Amygdala (tissue), 56 donors: ENCODE measurements around the gene FAM107B.
A peak's percentile ranks its signal among the peaks of the same experiment; 100 is the strongest.

Source experiments
- DNase-seq, 56 donors: peaks; one replicate each; lab custom pipeline; 2025; lab: John Stamatoyannopoulos, UW

Gene FAM107B

GRCh38 chr10:14478604-14479003 lies 296.1 kb downstream of the FAM107B start:
- DNase-seq, result peak in 52 of 56 donors; percentile 4 to 84 (median 52)

DNA sequence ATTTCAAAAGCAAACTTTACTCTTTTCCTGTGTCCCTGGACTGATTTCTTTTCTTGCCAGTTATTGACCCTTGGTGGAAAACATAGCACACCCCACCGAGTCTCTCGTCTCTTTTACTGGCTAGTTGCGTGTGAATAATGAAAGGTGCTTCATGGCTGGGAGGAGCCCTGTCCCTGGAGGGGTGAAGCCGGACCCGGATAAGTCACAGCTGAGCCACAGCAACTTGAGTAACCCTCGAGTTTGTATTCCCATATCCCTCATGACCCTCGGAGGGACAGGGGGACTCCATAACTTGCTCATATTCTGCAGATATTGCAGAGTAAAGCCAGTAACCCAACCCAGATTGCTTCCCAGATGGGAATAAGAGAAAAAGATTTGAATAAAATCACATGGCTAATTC lies 296.5 kb downstream of the FAM107B start:
- no peak for DNase-seq

DNA sequence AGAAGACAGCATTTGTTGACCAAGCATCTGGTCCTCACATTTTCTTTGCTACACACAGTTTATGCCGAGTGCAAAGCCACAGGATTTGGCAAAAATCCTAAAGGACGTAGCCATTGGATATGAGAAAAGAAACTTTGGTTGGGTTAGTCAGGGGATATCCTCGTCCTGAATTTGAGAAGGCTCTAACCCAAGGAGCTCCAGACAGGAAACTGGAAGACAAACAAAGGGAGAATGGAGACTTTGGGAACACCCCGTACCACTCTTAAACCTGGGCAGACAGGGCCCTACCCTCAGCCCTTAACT lies 297.3 kb downstream of the FAM107B start:
- no peak for DNase-seq

DNA sequence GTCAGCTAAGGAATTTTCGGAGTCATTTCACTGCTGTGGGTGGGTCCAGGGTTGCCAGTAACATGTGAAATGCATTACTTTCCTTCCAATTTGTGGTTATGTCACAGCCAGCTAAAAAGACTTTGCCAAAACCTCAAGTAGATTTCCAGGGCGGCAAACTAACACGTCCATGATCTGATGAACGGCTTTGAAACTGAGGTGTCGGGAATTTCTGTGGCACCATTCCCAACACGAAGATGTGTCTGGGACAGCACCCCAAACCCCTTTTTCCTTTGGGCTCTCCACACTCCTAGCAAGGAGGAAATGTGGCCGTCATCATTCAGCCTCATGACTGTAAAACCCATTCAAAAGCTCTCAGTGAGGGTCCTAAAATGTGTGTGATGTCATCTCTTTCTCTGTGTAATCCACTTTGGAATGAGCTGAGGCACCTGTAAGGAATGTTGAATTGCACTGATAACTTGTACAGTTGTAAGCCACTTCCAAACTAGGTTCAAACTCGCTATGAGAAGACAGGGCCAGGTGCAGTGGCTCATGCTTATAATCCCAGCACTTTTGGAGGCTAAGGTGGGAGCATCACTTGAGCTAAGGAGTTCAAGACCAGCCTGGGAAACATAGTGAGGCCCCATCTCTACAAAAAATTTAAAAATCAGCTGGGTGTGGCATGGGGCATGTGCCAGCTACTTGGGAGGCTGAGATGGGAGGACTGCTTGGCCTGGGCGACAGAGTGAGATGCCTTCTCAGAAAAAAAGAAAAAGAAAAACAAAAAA lies 297.9 kb downstream of the FAM107B start:
- no peak for DNase-seq

DNA sequence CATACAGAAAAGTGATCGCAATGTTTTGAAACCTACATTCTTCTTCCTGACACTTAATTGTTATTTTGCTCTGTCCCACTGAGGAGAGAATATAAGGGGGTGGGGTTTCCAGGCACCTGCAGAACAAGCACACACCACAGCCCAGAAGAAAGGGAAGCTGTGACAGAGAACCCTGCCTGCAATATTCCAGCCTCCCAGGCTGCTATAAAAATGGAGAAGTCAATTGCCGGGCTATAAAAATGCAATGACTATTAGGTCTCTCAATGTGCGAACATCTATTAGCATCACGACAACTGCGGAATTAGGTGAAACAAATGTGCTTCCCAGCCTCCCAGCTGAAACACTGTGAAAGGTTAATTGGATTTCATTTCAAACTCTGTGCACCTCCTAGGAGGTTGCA lies 298.7 kb downstream of the FAM107B start:
- no peak for DNase-seq

GRCh38 chr10:14474656-14475055 lies 300.0 kb downstream of the FAM107B start:
- DNase-seq, result no peak

GRCh38 chr10:14470920-14471319 lies 303.8 kb downstream of the FAM107B start:
- DNase-seq, result no peak

GRCh38 chr10:14468726-14469125 lies 306.0 kb downstream of the FAM107B start:
- DNase-seq, result no peak
